Posterior cingulate gyrus (tissue), 11 donors: ENCODE measurements around the gene PROM1.

Source experiments
- DNase-seq, 10 donors: peaks; one replicate each; pipeline versions ENCODE4 v3.0.0 to v3.0.0-alpha.2; 2020 to 2021; ENCODE audit warnings: mixed read lengths in 3 of 10
- intact Hi-C: fragments of 100-400 bp; cut with DNase I; formaldehyde crosslinking; loops from one replicate; pipeline ENCODE4 v1.15.1; 2023

The PROM1 gene

DNA sequence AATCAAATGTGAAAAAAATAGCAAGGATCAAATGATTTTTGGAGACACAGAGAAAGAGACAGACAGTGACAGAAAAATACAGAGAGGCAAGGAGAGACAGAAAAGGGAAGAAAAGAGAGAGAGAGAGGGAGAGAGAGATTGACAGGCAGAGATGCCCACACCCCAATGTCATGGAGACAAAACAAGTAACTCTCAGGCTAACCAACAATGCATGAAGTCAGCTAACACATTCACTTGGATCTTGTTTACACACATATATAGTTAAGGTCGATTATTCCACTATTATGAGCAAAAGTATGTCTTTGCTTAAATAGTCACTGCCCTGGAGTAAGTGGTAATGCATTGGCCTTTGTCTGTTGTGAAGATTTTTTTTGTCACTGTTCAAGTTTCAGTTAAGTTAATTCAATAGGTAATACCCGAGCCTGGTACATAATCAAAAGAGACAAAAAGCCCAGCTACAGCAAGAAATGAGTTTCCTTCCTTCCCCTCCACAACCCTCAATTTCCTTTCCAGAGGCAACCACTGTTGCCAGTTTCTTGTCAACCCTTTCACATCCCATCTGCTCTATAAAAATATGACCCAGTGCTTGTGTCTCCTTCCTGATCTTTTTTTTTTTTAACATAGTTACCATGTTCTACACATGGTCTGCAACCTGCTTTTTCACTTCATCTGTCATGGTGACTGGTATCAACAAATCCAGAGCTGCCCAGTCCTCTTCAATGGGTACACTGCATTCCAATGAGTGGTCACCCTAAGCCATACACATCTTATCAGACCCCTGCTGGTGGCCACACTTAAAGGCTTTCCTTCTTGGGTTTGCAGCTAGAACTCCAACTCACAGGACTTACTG, 52.1 kb downstream of the PROM1 start:
- intact Hi-C loops: no loop called here
- DNase-seq: no peak

GRCh38 chr4:16029886-16030285, 53.9 kb downstream of the PROM1 start:
- intact Hi-C loops: no loop called here

DNA sequence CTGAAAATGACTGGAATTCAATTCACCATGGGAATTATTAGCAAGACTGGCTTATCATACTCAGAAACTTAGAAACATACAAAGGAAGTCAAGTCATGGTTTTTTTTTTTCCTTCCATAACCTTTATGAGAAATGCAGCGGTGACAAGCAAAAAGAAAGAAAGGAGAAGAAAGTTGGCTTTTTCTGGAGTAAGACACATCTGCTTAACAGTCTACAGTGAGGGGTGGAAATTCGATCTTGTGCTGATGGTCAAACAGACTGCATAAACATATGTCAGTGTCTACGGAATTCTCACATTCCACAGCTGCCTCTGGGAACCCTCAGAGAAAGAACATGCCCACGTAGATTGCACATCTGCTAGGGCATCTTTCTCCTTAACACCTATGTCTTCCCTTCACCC, 54.6 kb downstream of the PROM1 start:
- intact Hi-C loops: no loop called here
- no peak for DNase-seq

More at GRCh38 chr4:16029886-16030285, 53.9 kb downstream of the PROM1 start:
- DNase-seq: no peak

GRCh38 chr4:16027626-16028025, 56.2 kb downstream of the PROM1 start:
- no peak for DNase-seq
- intact Hi-C loops: loop anchor here (2.0 kb wide), 1 partner anchor 237 kb away; no protein-coding TSS in a partner anchor

DNA sequence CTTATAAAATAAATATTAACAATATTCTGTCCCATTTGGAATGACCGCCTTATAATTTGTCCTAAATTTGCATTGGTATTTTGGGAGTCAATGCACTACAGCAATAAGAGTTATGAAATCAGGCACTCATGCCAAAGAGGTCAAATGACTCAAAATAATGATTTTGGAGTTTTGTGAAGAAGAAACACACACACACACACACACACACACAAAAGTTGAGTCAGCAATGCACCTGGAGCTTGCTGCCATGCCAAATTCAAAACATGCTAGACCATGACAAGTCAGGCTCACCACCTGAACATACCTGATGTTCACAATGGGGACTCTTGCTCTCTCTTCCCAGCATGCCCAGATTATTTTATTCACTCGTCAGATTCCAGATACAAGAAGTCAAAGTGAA, 56.7 kb downstream of the PROM1 start:
- intact Hi-C loops: loop anchor here (2.0 kb wide), 1 partner anchor 238 kb away; no protein-coding TSS in a partner anchor
- no peak for DNase-seq

- DNase-seq: no peak
- intact Hi-C loops: loop anchor here (1.0 to 2.0 kb wide), 2 partner anchors 173 to 239 kb away; no protein-coding TSS in a partner anchor
Measured at GRCh38 chr4:16026160-16026761, 57.6 kb downstream of the PROM1 start.

- intact Hi-C loops: no loop called here
- no peak for DNase-seq
Measured at GRCh38 chr4:16025268-16025667, 58.6 kb downstream of the PROM1 start.

DNA sequence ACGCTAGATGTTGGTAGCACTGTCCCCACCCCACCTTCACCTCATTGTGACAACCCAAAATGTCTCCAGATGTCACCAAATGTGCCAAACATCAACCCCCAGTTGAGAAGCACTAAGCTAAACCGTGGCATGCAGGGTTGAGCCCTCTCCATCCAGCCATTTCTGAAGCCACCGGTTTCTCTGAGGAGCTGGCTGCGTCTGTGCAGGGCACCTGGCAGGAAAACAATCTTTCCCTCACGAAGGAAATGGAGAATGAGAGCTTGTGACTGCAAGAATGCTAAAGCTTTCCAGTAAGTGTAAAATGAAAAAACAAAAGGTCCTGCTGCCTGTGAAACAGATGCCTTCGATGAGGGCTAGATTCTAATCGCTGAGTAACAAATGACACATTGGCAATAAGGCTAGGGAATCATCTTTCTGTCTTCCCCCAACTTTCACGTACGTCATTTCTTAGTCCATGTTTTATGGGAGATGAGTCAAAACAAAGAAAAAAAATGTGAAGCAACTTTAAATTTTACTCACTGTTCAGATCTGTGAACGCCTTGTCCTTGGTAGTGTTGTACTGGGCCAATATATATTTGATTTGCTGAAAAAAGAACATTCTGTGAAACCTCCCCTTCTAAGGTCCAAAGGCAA, 59.9 kb downstream of the PROM1 start:
- intact Hi-C loops: no loop called here
- DNase-seq: no peak

DNA sequence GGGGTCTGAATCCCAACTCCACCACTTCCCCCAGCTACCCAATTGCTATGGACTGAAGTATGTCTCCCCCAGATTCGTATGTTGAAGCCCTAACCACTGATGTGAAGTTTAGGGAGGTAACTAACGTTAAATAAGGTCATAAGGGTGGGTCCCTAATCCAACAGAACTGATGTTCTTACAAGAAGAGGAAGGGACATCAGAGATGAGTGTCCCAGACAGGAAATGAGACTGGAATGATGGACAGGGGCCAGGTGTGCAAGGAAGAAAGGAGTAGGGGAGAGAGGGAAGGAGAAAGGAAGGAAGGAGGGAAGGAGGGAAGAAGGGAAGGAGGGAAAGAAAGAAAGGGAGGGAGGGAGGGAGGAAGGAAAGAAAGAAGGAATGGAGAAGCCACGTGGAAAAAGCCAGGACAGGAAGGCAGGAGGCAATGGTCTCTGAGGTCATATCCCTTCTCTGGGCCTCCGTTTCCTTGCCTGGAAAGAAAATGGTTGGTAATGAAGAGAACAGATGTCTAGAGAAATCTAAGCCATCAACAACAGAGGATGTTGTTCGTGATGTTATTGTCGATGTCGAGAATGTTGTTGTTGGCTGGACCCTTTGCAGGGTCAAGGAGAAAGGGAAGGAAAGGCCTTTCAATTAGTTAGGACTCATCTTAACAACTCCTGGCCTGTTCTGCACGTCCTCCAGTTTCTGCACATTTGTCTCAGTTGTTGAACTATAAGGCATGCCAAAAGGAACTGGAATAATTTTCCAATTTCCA, 61.8 kb downstream of the PROM1 start:
- intact Hi-C loops: no loop called here

DNA sequence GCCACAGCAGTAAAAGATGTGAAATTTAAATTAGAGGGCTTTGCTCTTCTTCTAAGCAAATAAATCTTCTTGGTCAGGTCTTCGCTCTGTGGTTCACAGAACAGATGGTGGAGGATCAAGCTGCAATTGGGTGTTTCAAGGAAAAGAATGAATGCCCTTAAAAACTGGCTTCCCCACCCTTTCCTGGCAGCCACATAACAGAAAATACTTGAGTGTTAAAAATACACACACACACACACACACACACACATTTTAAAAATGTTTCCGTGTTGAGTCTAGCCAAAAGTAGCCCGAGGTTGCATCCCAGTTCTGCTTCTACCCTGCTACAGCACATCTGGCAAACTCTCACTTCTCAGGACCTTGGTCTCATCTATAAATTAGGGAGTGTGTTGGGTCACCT, 64.2 kb downstream of the PROM1 start:
- no peak for DNase-seq
- intact Hi-C loops: no loop called here

More for the DNA sequence above, 61.8 kb downstream of the PROM1 start:
- no peak for DNase-seq

- no peak for DNase-seq
- intact Hi-C loops: no loop called here
Measured at GRCh38 chr4:16018841-16019240, 65.0 kb downstream of the PROM1 start.

GRCh38 chr4:16018061-16018676, 65.7 kb downstream of the PROM1 start:
- no peak for DNase-seq
- intact Hi-C loops: no loop called here

DNA sequence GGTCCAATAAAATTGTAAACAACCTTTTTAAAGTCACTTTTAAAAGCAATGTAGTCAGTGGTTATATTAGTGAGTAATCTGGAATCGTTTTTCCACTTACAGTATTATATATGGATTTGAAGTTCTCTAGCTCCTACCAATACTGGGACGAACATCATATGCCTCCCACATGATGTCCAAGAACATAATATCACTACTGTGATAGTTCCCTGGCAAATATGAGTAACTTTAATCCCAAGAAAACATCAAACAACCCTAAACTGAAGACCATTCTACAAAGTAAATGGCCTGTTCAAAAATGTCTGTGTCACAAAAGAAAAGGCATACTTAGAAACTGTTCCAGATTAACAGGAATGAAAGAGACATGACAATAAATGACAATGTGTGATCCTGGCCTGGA, 67.3 kb downstream of the PROM1 start:
- intact Hi-C loops: no loop called here
- DNase-seq: no peak

GRCh38 chr4:16011173-16011572, 72.7 kb downstream of the PROM1 start:
- DNase-seq: no peak
- intact Hi-C loops: no loop called here

DNA sequence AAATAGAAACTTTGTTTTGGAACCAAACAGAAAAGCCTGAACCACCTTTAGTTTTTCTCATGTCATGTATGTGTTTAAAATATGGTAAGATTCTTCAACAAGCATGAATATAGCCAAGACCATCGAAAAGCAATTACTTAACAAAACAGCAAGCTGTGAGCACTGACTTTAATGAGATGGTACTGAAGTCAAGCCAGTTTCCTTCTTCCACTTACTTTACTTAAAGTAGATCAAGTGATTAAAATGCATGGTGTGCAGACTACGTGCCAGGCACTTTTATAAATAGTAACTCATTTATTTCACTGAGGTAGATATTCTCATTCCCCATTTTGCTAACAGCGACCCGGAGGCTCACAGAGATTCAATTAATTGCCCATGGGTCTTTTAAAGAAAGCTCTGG, 74.7 kb downstream of the PROM1 start:
- no peak for DNase-seq
- intact Hi-C loops: no loop called here

DNA sequence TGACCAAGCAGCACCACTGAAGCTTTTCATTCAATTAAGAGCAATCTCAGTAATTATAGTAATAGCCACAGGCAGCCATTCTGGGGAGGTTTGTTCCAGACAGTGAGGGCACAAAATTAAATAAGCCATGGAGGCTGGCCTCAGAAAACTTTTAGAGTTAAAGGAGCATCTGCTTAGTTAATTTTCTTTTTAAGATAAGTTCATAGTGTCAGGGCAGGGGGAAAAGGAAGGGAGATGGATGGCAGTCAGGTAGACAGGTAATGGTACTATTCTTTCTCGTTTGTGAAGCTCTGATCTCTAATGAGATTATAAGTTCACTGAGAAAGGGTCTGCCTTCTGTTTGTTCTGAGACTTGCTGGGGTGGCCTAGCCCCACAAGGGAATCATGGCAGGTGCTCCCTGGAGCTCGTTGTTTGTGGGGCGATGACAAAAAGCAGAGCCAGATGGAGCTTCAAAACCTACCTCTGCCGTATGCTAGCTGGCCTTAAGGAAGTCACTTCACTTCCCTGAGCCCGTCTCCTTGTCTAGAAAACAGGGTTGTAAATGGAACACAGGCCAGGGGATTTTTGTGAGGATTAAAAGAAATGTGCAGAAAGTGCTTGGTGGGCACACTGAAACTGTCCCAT, 76.2 kb downstream of the PROM1 start:
- intact Hi-C loops: no loop called here
- no peak for DNase-seq

GRCh38 chr4:16006771-16007446, 76.9 kb downstream of the PROM1 start:
- DNase-seq: no peak
- intact Hi-C loops: no loop called here

DNA sequence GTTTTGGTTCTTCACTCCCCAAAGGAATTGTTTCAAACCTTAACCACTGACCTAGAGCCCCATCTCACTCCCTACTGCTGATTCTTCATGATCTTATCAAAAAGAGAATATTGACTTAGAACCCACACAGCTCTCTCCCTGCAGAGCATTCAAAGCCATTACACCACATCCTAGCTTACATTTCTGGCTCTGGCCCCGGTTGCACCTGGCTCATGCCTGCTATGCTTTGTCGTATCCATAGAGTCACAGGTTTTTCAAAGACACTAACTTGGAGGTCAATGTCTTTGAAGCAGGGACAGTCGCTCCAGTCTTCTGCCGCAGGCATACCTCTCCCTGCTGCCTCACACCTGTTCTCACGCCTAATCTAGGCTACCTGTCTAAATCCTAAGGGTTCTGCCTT, 78.1 kb downstream of the PROM1 start:
- intact Hi-C loops: no loop called here
- DNase-seq: no peak

DNA sequence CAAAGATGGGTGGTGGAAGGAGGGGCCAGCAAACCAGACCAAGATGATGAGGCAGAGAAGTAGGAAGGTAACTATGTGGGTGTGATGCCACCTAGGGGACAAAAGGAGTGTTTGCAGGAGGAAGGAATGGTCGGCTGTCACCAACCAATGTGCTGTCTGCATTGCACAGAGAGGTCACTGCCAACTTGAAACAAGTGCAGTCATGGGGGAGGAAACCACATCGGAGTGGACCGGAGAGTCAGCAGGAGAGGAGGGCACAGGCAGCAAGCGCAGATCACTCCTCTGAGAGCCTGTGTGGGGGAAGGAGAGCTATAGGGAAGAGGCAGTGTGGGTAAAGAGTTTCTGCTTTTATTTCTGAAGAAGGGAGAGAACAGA, 82.4 kb downstream of the PROM1 start:
- intact Hi-C loops: loop anchor here (1.0 to 2.0 kb wide), 4 partner anchors 119 to 522 kb away; no protein-coding TSS in a partner anchor
- DNase-seq: peak; percentile 26 to 95 (median 62)
